GM10248 (cell line): ENCODE measurements around the gene ACBD4.

ENCODE experiments used
- CTCF ChIA-PET: fragments of 300-600 bp; sonication (Branson Sonifier 250); formaldehyde crosslinking; extraction: SDS; loops from one replicate; lab custom pipeline; 2021; ENCODE audit warnings: antibody characterized with exemption; lab: Yijun Ruan, JAX
- POLR2A ChIA-PET: fragments of 350-650 bp; sonication (Branson Sonifier 250); formaldehyde crosslinking; extraction: SDS; loops from one replicate; lab custom pipeline; 2020; ENCODE audit warnings: antibody characterized with exemption; lab: Yijun Ruan, JAX
- DNase-seq: peaks from one replicate; pipeline ENCODE4 v3.0.0; 2012; ENCODE audit errors: extremely low spot score
- TF ChIP-seq, protein P1 (sequence below): IDR thresholded peaks from 2 replicates; pipeline ENCODE4 v1.5.1; 2012; ENCODE audit warnings: mild to moderate bottlenecking, low read depth; ENCODE audit errors: extremely low read depth, missing control alignments, control extremely low read depth

Gene ACBD4

DNA sequence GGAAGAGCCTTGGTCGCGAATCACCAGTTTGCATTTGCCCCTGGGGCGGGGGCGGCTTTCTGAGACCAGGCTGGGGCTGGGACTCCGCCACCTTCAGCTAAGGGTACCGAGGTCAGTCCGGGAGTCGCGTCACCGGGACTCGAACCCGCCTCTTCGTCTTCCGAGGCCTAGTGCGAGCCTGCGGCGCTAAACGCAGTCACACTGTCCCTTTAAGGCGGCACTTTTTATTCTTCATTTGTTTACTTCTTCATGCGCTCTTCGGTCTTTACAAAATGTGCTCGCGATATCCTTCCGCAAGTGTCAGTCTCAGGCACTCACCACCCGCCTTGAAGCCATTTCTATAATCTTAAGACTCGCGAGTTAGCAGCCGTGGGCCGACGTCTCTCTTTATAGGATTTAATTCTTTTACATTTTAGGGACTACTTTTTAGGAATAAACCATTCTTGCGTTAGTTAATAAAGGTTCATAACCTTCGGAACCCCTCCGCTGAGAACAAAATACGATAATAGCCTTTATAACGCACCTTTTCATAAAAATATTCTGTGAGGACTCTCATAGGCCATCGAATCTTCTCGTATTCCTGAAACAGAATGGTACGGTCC lies 12.2 kb downstream of the ACBD4 start:
- TF ChIP-seq, protein P1, sequence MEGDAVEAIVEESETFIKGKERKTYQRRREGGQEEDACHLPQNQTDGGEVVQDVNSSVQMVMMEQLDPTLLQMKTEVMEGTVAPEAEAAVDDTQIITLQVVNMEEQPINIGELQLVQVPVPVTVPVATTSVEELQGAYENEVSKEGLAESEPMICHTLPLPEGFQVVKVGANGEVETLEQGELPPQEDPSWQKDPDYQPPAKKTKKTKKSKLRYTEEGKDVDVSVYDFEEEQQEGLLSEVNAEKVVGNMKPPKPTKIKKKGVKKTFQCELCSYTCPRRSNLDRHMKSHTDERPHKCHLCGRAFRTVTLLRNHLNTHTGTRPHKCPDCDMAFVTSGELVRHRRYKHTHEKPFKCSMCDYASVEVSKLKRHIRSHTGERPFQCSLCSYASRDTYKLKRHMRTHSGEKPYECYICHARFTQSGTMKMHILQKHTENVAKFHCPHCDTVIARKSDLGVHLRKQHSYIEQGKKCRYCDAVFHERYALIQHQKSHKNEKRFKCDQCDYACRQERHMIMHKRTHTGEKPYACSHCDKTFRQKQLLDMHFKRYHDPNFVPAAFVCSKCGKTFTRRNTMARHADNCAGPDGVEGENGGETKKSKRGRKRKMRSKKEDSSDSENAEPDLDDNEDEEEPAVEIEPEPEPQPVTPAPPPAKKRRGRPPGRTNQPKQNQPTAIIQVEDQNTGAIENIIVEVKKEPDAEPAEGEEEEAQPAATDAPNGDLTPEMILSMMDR: no peak
- POLR2A ChIA-PET: interaction anchor here (0.5 to 6.4 kb wide), 34 partner anchors 8 to 961 kb away, joined by 3 to 332 read pairs (median 8); partner anchors contain the start of genes ACBD4, HEXIM2, MAP3K14 and NMT1
- CTCF ChIA-PET: interaction anchor here (1.8 to 11.1 kb wide), 5 partner anchors 13 to 227 kb away, joined by 3 to 190 read pairs (median 100); partner anchors contain the start of genes ACBD4, HEXIM2 and PLCD3
- DNase-seq: peak; percentile 71

GRCh38 chr17:45148183-45149036 lies 12.9 kb downstream of the ACBD4 start, which contains the start of gene HEXIM1:
HEXIM1 (plus strand) TSS chr17:45148475; CDS start chr17:45149191, 716 bp downstream.
- POLR2A ChIA-PET: interaction anchor here (0.5 to 6.4 kb wide), 55 partner anchors 9 to 962 kb away, joined by 3 to 332 read pairs (median 6); partner anchors contain the start of genes ACBD4, HEXIM2, MAP3K14 and NMT1
- TF ChIP-seq, protein P1: no peak
- CTCF ChIA-PET: interaction anchor here (0.6 to 11.1 kb wide), 14 partner anchors 9 to 254 kb away, joined by 3 to 190 read pairs (median 6); partner anchors contain the start of genes ACBD4, HEXIM2 and PLCD3
- DNase-seq: peak; percentile 96

DNA sequence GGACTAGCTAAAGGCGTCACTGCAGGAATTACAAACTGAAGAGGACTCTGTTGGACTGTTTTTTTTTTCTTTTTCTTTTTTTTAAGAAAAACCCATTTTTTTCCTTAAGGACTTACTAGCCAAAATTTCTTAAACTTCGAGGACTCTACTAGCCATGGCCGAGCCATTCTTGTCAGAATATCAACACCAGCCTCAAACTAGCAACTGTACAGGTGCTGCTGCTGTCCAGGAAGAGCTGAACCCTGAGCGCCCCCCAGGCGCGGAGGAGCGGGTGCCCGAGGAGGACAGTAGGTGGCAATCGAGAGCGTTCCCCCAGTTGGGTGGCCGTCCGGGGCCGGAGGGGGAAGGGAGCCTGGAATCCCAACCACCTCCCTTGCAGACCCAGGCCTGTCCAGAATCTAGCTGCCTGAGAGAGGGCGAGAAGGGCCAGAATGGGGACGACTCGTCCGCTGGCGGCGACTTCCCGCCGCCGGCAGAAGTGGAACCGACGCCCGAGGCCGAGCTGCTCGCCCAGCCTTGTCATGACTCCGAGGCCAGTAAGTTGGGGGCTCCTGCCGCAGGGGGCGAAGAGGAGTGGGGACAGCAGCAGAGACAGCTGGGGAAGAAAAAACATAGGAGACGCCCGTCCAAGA lies 13.7 kb downstream of the ACBD4 start:
- ChIA-PET CTCF (interaction anchor here (0.6 to 11.1 kb wide), 22 partner anchors 10 to 939 kb away, joined by 3 to 190 read pairs (median 5); partner anchors contain the start of genes ACBD4, HEXIM2 and PLCD3), POLR2A (interaction anchor here (0.6 to 6.4 kb wide), 49 partner anchors 8 to 963 kb away, joined by 3 to 332 read pairs (median 5); partner anchors contain the start of genes ACBD4, EFTUD2, FMNL1 and HEXIM2)
- DNase-seq: peak; percentile 74
- TF ChIP-seq, protein P1: peak; percentile 97

DNA sequence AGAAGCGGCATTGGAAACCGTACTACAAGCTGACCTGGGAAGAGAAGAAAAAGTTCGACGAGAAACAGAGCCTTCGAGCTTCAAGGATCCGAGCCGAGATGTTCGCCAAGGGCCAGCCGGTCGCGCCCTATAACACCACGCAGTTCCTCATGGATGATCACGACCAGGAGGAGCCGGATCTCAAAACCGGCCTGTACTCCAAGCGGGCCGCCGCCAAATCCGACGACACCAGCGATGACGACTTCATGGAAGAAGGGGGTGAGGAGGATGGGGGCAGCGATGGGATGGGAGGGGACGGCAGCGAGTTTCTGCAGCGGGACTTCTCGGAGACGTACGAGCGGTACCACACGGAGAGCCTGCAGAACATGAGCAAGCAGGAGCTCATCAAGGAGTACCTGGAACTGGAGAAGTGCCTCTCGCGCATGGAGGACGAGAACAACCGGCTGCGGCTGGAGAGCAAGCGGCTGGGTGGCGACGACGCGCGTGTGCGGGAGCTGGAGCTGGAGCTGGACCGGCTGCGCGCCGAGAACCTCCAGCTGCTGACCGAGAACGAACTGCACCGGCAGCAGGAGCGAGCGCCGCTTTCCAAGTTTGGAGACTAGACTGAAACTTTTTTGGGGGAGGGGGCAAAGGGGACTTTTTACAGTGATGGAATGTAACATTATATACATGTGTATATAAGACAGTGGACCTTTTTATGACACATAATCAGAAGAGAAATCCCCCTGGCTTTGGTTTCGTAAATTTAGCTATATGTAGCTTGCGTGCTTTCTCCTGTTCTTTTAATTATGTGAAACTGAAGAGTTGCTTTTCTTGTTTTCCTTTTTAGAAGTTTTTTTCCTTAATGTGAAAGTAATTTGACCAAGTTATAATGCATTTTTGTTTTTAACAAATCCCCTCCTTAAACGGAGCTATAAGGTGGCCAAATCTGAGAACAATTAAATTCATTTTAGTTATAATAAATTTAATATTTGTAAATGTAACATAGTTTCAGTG lies 14.5 kb downstream of the ACBD4 start:
- no peak for DNase-seq
- TF ChIP-seq, protein P1: no peak
- CTCF ChIA-PET: interaction anchor here (0.8 to 11.1 kb wide), 20 partner anchors 8 to 940 kb away, joined by 3 to 190 read pairs (median 5); partner anchors contain the start of genes ACBD4, HEXIM2 and PLCD3
- POLR2A ChIA-PET: interaction anchor here (0.5 to 6.4 kb wide), 30 partner anchors 9 to 282 kb away, joined by 3 to 332 read pairs (median 5); partner anchors contain the start of genes ACBD4, EFTUD2, FMNL1 and HEXIM2
